Measurements from ENCODE around the gene LANCL2.
"Not testable (repeated sequence)": the region's sequence is repeated elsewhere in the genome, so short reads cannot be mapped to it uniquely, and the experiment has no call there.

LANCL2 gene

DNA sequence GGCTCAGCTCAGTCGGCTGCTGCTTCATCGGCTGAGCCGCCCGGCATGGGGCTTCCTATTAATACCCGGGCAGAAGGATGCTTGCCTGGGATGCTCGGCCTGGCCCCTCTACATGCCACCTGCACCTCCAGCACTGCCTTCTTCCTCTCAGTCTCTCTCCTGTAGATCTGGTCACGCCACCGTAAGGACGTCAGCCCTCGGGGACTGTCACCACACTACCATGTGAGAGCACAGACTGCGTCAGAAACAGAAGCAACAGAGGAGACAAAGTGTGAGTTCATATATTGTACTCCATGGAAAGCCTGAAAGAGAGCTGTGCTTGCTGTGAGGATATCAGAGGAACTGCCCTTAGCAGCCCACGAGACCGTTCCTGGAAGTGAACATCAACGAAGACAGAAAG is 107.3 kb downstream of the LANCL2 start:
- DNase-seq, ATAC-seq: not testable (repeated sequence)

DNA sequence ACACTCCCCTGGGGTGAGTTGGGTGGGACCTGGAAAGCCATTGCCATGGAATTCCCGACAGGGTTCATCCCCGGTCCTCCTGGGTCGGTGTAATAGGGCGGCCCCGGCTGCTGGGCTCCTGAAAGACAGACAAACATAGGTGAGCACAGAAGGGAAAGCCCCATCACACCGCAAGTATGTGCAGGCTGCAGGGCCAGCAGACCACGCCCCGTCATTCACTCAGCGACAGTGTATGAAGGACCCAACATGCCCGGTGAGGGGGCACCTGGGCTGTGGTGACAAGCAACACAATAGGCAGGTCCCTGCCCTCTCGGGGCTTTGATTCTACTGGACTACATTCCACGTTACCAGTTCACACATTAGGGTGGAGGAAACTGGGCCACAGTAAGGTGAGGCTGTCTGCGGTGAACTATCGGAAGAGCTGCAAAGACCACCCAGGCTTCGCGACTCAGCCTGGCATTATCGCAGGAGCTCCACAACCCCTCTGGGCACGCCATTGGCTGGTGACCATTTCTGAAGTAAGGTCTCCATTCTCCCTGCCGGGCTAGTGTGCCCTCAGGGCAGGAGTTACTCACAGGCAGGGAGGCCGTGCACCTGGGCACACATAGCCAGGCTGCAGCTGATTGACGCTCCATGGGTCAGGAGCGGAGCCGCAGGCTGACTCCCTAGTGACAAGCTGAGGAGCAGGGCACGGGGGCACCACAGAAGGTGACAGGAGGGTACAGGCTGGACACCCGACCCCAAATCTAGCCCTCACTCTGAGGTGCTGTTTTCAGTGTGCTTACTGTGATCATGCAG is 108.0 kb downstream of the LANCL2 start:
- DNase-seq (no peak), ATAC-seq (no peak)

DNA sequence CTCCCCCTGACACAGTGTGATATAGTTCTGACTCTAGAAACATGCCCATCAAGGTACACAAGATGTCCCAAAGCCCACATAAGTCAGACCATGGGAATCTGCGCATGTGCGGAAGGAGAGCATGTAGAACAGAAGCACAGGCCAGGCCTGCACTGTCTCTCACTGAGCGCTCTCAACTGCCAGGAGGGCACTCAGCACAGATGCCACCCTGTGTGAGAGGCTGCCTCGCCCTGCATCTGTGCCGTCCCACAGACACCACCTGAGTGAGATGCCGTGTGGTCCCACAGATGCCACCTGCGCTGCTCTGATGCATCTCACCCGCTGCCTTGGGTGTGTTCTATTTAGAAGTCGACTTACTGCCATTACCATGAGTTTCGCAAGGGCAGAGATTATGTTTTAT is 108.8 kb downstream of the LANCL2 start:
- no peak for ATAC-seq
- no peak for DNase-seq

DNA sequence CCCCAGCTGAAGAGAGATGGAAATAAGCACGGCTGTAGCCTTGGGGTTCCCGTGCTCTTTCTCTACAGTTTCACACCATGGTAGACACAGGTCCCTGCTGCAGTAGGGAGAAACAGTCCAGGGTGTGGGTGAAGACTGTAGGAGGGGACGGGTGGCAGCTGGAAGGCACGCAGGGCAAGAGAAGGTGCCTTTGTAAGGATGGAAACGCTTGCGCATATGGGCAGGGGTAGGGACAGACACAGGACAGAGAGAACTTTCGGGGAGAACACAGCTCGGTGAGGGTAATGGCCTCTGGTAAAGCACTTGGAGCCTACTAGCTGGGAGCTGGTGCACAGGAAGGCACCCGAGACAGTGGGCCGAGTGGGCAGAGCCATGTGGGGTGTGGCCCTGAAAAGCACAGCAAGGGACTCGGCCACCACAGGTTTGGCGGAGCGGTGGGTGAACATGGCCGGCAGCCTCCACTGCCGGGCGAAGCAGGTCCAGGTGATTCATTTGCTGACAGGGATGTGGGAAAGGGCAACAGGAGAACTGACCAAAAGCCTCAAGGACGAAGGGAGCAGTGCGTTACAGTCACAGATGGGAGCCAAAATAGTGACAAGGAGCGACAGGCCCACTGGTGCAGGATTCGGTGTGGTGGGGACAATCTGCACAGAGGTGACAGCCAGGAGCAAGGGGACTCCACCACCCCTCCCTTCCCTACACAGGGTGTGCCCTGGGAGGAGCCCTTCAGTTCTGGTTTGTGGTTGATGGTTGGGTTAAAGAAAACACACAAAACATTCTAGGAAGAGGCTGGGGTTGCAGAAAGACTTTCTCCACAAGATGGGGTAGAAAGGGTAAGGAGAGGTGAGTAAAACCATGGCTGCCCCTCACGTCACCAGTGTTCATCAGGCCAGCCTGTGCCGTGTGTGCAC is 110.1 kb downstream of the LANCL2 start:
- ATAC-seq, result peak; percentile 53
- no peak for DNase-seq

DNA sequence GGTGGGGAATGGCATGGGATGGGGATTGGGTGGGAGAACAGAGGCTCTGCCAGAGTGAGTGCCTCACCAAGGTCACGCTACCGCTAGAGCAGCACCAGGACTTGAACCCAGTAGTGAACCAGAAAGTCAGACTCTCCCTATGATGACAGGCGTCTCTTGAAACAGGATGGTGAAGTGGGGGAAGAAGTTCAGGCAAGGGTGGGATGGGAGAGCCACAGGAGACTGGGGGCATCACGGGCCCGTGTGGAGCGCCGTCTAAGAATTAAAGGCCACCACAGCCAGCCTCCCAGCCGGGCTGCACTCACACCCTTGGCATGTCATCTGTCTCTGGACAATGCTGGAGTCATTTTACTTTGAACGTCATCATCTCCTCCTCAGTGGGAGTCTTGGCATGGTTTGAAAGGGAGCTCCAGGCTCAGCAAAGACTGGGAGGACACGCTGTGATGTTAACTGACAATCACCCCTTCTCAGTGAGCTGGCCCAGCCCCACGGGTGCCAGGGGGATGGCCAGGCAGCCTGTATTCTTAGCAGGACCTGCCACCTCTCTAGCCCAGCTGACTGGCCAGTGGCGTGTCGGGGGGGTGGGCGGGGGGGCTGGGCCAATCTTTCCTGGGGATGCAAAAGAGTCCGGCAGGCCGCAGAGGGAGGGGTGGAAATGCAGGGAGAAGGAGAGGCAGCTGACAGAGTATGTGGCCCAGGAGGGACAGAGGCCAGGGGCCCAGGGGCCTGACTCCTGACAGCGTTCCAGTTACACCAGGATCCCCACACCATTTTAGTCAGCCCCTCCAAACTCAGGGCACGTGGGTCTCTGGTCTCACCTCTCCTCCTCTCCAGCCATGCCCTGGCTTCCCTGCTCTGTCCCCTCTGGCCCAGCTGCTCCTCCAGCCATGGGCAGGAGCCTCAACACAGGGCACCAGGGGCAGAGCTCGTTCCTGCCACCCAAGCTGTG is 111.0 kb downstream of the LANCL2 start:
- DNase-seq, result no peak
- ATAC-seq, result no peak

DNA sequence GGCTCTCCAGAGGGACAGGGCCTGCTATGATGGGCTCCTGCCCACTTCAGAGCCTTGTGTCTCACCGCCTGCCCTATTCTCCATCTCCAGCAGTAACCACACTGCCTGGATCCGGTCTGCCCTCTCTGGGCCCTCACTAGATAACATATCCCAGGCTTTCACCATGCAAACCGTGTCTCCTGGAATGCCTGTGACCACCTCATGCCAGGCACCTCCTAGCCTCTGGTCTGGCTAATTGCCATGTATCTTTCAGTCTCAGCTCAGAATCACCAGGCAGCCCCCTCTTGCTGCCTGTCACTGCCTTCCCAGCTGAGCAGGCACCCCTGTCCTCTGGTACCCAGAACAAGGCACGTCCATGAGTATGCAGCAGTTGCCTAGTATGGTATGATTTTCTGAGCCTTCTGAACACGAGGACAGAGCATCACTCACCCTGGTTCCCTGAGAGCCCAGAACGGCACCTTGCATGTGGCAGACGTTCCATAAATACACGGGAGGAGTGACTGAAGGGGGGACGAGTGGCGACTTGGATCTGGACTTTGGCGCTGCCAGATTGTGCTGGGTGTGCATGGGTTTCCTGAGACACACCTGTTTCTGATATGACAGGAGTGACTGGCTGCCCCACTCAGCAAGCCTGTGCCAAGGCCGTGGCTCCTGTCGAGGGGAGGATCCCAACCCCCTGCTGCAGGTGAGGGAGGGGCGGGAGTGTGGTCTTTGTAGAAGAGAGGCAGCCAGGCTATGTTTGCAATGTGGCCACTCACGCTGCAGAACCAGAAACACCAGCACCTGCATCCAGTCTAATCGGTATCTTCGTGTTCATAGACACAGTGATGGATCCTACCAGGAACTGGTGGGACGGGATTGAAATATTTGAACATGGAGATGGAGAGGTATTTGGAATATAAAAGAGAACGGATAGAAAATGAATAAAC is 112.0 kb downstream of the LANCL2 start:
- DNase-seq (no peak), ATAC-seq (no peak)

DNA sequence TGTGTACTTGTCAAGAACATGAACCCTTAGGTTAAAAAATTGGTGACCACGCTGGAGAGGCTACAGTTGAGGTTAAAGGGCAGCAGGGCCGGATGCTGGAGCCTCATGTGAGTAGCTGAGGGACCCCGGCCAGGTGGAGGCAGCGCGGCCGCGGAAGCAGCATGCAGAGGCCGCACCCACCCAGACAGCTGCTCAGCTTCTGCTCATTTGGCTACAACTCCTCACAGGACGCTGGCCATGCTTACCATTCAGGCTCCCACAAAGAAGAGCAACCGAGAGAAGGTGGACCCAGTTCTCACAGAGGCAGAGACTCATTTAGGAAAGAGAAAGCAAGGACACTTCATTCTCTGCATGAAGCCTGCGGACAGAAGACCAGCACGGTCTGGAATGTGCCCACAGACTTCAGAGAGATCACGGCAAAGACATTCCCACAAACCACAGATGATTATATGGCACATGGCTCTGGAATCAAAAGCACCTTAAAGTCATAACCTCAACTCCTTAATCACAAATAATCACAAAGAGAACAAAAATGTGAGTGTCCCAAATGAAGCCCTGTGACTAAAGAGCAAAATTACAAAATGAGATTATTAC is 112.7 kb downstream of the LANCL2 start:
- ATAC-seq (no peak), DNase-seq (no peak)

DNA sequence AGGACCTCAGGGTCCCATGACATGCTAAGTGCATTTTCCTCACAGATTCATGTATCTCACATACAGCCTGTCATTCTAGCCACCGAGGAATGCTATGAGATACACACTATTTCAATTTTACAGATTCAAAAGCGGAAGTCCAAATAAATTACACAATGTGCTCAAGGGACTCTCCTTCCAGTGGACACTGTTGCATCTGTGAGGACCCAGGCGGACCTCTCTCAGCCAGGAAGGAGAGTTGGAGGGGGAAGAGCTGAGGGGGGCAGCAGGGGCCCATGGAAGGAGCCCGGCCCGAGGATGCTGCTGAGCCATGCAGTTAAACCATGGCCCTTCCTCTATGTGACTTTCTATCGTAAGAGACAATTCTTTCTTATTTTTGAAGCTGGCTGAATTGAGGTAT is 113.6 kb downstream of the LANCL2 start:
- DNase-seq (no peak), ATAC-seq (no peak)

DNA sequence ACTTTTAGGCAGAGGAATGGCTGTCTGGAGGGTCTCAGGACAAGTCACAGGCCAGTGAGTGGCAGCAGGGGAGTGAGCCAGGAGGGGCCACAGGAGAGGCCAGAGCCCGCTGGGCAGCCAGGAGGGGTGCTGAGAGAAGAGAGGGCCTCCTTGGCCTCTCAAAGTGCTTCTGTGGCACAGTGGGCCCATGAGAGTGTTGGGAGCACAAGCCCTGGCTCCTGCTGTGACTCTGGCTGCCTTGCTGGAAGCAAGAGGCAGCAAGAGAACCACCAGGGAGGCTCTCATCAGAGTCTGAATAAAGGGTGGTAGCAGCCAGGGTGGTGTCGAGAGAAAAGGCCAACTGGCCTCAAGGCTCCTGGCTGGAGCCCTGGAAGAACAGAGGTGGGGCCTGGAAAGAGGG is 116.0 kb downstream of the LANCL2 start:
- ATAC-seq, result no peak
- no peak for DNase-seq

DNA sequence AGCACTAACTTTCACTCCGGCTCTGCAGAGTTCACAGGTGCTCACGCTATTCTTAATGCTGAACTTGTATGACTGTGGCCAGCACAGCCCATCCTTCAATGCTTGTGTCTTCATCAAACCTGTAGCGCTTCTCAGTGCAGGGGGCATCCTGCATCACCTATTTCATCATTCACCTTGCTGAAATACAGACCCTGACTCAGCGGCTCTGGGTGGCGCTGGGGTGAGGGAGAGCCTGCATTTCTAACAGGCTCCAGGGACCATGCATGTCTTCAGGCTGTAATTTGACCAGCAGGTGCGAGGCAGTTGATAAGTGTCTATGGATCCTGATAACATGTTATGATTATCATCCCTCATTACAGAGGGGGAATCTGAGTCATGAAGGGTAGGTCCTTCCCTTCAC is 117.9 kb downstream of the LANCL2 start:
- ATAC-seq (no peak), DNase-seq (no peak)
